ENCODE results near the gene TUBA4B.

DNA sequence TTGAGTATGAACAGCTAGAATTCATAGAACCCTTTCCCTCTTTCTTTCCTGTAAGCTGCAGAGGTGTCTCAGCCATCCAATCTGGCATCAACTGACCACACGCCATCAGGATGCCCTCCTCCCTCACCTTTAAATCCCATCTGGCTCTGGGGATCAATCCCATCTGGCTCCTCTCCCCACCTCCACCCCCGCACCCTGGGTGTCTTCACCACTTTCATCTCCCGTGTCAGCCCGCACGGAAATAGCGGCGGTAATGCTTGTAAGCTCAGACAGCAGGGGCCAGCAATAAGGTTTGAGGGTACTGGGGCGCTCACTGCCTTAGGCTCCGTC lies 508 bp upstream of the TUBA4B start:
- TF ChIP-seq, protein P1, sequence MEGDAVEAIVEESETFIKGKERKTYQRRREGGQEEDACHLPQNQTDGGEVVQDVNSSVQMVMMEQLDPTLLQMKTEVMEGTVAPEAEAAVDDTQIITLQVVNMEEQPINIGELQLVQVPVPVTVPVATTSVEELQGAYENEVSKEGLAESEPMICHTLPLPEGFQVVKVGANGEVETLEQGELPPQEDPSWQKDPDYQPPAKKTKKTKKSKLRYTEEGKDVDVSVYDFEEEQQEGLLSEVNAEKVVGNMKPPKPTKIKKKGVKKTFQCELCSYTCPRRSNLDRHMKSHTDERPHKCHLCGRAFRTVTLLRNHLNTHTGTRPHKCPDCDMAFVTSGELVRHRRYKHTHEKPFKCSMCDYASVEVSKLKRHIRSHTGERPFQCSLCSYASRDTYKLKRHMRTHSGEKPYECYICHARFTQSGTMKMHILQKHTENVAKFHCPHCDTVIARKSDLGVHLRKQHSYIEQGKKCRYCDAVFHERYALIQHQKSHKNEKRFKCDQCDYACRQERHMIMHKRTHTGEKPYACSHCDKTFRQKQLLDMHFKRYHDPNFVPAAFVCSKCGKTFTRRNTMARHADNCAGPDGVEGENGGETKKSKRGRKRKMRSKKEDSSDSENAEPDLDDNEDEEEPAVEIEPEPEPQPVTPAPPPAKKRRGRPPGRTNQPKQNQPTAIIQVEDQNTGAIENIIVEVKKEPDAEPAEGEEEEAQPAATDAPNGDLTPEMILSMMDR (conservative IDR thresholded peaks at IDR 0.05 in 1 of 2, IDR thresholded peaks at IDR 0.05 in 1 of 2; ENCODE audit: extremely low read depth in 1 of 2, insufficient read depth in 1 of 2, low read depth in 1 of 2, low read length in 2 of 2): no peak
- TF ChIP-seq EZH2 (IDR thresholded peaks at IDR 0.05; ENCODE audit: borderline replicate concordance, low read length): no peak

Measured in mammary epithelial cell (primary cell).